SK-N-SH (cell line): ENCODE data around the gene TRMT1.

ENCODE experiments used
- CTCF ChIP-seq: fragments of 200-600 bp; sonication (generic); IDR thresholded peaks from 2 replicates; pipeline ENCODE4 v1.6.1; 2017; ENCODE audit warnings: antibody characterized with exemption, mild to moderate bottlenecking, moderate library complexity
- FOXM1 ChIP-seq: IDR thresholded peaks from 2 replicates; pipeline ENCODE4 v1.4.0; 2012; ENCODE audit warnings: low read depth, mild to moderate bottlenecking
- GABPA ChIP-seq: IDR thresholded peaks from 2 replicates; pipeline ENCODE4 v1.4.0; 2012; ENCODE audit warnings: low read depth, mild to moderate bottlenecking
- MAX ChIP-seq: IDR thresholded peaks from 2 replicates; pipeline ENCODE4 v1.4.0; 2012; ENCODE audit warnings: low read depth
- NFIC ChIP-seq: IDR thresholded peaks from 2 replicates; pipeline ENCODE4 v1.4.0; 2012; ENCODE audit warnings: borderline replicate concordance
- NRF1 ChIP-seq: IDR thresholded peaks from 2 replicates; pipeline ENCODE4 v1.6.1; 2012; ENCODE audit warnings: low read depth, mild to moderate bottlenecking, low read length
- POLR2AphosphoS5 ChIP-seq: IDR thresholded peaks from 2 replicates; pipeline ENCODE4 v1.6.1; 2012; ENCODE audit warnings: low read depth, low read length
- REST ChIP-seq: IDR thresholded peaks from 2 replicates; pipeline ENCODE4 v1.6.1; 2012; ENCODE audit warnings: mild to moderate bottlenecking, low read depth, low read length, moderate library complexity
- SIN3A ChIP-seq: IDR thresholded peaks from 2 replicates; pipeline ENCODE4 v1.6.1; 2012; ENCODE audit warnings: low read depth, mild to moderate bottlenecking, low read length, moderate library complexity, borderline replicate concordance
- SMC3 ChIP-seq: IDR thresholded peaks from 2 replicates; pipeline ENCODE4 v1.6.1; 2012; ENCODE audit warnings: low read depth, low read length, improper control_type of control experiment
- TEAD4 ChIP-seq: IDR thresholded peaks from 2 replicates; pipeline ENCODE4 v1.4.0; 2012; ENCODE audit warnings: mild to moderate bottlenecking, borderline replicate concordance; ENCODE audit not compliant: insufficient read depth
- USF2 ChIP-seq: fragments of 150-350 bp; IDR thresholded peaks from 2 replicates; pipeline ENCODE4 v1.6.1; 2017; ENCODE audit warnings: antibody characterized with exemption, low read length, low read depth, borderline replicate concordance
- YY1 ChIP-seq: IDR thresholded peaks from 2 replicates; pipeline ENCODE4 v1.4.0; 2012; ENCODE audit warnings: low read depth, mild to moderate bottlenecking

GRCh38 chr19:13066933-13067807, 49.4 kb downstream of the TRMT1 start:
- TF ChIP-seq NRF1 (no peak), POLR2AphosphoS5 (no peak), CTCF (no peak), NFIC (no peak), GABPA (no peak), FOXM1 (no peak), YY1 (no peak), SIN3A (no peak), USF2 (no peak), REST (no peak), SMC3 (no peak), TEAD4 (no peak), MAX (no peak)
